NB4 (cell line): ENCODE data around the gene APIP.

Experiments
- MYC ChIP-seq: IDR thresholded peaks from 2 replicates; pipeline ENCODE4 v1.6.1; 2011; ENCODE audit warnings: low read depth, low read length
- TF ChIP-seq, protein P1 (sequence below): IDR thresholded peaks from one replicate; pipeline ENCODE4 v1.5.1; 2012; ENCODE audit warnings: low read depth, low read length

DNA sequence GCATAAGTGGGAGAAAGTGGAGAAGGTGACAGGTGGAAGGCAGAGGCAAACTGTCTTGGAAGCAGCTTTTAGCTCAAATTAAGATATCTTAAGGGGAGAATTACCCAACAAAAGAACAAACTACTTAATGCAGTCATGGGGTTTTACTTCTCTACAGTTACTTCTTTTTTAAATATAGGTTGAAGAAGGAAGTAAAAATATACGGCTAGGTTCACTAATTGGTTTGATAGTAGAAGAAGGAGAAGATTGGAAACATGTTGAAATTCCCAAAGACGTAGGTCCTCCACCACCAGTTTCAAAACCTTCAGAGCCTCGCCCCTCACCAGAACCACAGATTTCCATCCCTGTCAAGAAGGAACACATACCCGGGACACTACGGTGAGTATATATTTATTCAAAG is 41.0 kb upstream of the APIP start:
- no peak for TF ChIP-seq MYC
- TF ChIP-seq, protein P1, sequence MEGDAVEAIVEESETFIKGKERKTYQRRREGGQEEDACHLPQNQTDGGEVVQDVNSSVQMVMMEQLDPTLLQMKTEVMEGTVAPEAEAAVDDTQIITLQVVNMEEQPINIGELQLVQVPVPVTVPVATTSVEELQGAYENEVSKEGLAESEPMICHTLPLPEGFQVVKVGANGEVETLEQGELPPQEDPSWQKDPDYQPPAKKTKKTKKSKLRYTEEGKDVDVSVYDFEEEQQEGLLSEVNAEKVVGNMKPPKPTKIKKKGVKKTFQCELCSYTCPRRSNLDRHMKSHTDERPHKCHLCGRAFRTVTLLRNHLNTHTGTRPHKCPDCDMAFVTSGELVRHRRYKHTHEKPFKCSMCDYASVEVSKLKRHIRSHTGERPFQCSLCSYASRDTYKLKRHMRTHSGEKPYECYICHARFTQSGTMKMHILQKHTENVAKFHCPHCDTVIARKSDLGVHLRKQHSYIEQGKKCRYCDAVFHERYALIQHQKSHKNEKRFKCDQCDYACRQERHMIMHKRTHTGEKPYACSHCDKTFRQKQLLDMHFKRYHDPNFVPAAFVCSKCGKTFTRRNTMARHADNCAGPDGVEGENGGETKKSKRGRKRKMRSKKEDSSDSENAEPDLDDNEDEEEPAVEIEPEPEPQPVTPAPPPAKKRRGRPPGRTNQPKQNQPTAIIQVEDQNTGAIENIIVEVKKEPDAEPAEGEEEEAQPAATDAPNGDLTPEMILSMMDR = no peak
